Measurements from ENCODE around the gene PCDH7. TPM values are rescaled to one million over a fixed set of nuclear protein-coding genes. Genes with fewer than 3 reads are reported as not detected.

Gene PCDH7
- polyA plus RNA-seq, 1 experiment = 18.5 TPM

DNA sequence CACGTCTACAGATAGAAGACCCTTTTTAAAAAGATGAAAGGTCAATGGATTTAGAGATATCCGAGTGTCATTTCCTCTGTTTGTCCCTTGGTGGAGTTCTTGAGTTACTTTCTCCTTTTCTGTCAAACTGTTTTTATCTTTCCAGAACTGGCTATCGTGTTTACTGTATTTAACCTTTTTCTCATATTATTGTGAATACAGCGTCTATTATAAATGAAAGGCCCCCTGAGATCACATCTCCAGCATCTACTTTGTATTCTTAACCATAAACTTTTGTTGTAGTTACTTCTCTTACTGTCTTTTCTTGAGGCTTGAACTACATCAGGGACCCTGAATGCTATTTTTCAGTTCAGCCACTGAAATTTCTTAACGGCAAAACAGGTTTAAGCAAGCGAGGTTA, 4.0 kb upstream of the PCDH7 start:
- H3K9me3 ChIP-seq (ENCODE audit: control insufficient read depth, insufficient read depth, low read length) = no peaks in the 10 kb centered on the region; the same call in 1 of the 2 replicates
- ChIA-PET POLR2A (no interaction called here), CTCF (interaction anchor here (0.6 to 4.1 kb wide), 6 partner anchors 11 to 959 kb away, joined by 3 to 26 read pairs (median 4); no protein-coding TSS in a partner anchor)
- H3K4me3 ChIP-seq (ENCODE audit: low read depth, low read length) = peak overlapping the region; percentile 87
- H3K27me3 ChIP-seq (ENCODE audit: control insufficient read depth, insufficient read depth, low read length) = no peaks in the 10 kb centered on the region
- DNase-seq (ENCODE audit: low read depth, low spot score) = no peak
- no peak overlapping the region for H3K27ac ChIP-seq (ENCODE audit: low read depth, low read length)
- TF ChIP-seq CTCF (IDR thresholded peaks at IDR 0.05; ENCODE audit: low read depth, low read length) = peak; percentile 68

- H3K4me3 ChIP-seq (ENCODE audit: low read depth, low read length) = peak overlapping the region; percentile 87
- no peaks in the 10 kb centered on the region for H3K27me3 ChIP-seq (ENCODE audit: control insufficient read depth, insufficient read depth, low read length)
- no peaks in the 10 kb centered on the region; the same call in 1 of the 2 replicates for H3K9me3 ChIP-seq (ENCODE audit: control insufficient read depth, insufficient read depth, low read length)
- DNase-seq (ENCODE audit: low read depth, low spot score) = no peak
- ChIA-PET POLR2A (no interaction called here), CTCF (interaction anchor here (0.6 kb wide), 1 partner anchor 12 kb away, joined by 3 read pairs; no protein-coding TSS in a partner anchor)
- TF ChIP-seq CTCF (IDR thresholded peaks at IDR 0.05; ENCODE audit: low read depth, low read length) = no peak
- H3K27ac ChIP-seq (ENCODE audit: low read depth, low read length) = peak overlapping the region; percentile 31
Observed at GRCh38 chr4:30716681-30717207, 3.4 kb upstream of the PCDH7 start.

DNA sequence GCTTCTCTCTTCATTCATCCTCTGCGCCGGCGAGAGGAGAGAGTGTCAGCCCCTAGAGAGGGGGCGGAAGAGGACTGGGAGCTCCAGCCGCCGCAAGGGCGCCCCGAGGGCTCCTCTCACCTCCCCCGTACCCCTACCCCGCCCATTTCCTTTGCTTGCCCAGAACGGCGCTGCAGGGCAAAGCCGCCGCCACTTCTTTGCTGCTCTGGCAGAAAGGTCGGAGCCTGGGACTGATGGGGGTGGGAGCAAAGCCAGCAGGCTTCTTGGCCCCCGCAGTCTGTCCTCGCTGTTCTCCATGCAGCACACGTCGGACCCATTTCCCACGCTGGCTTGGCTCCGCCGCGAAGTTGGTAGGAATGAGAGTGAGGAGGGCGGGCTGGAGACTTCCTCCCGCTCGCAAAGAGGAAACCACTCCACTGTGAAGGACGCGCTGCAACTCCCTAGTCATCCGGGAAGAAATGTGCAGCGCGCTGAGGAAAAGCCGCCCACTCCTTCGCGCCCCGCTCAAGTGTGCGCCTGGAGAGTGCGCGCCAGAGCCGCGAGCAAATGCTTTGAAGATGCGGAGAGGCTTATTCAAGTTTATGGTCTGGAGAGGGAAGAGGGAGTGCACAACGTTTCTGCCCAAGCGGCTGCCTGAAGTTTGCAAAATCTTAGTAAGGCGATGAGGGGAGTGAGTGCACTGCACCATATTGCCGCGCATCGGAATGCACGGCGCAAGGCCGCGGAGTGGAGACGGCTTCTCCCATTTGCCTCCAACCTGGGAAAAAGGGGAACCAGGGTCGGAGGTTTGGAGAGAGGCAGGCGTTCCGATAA, 2.8 kb upstream of the PCDH7 start:
- POLR2A ChIA-PET = interaction anchor here (0.8 kb wide), 2 partner anchors 149 to 309 kb away, joined by 3 to 10 read pairs; no protein-coding TSS in a partner anchor
- CTCF ChIA-PET = interaction anchor here (1.4 kb wide), 1 partner anchor 13 kb away, joined by 3 read pairs; no protein-coding TSS in a partner anchor
- peak overlapping the region; percentile 31 for H3K27ac ChIP-seq (ENCODE audit: low read depth, low read length)

GRCh38 chr4:30718021-30718542, 2.1 kb upstream of the PCDH7 start:
- TF ChIP-seq CTCF (IDR thresholded peaks at IDR 0.05; ENCODE audit: low read depth, low read length) = no peak
- CTCF ChIA-PET = interaction anchor here (1.1 to 1.4 kb wide), 2 partner anchors 14 to 328 kb away, joined by 3 read pairs; no protein-coding TSS in a partner anchor
- H3K4me3 ChIP-seq (ENCODE audit: low read depth, low read length) = peak overlapping the region; percentile 87
- POLR2A ChIA-PET = interaction anchor here (0.8 kb wide), 2 partner anchors 148 to 308 kb away, joined by 3 to 10 read pairs; no protein-coding TSS in a partner anchor
- peak overlapping the region; percentile 31 for H3K27ac ChIP-seq (ENCODE audit: low read depth, low read length)
- no peaks in the 10 kb centered on the region; the same call in 1 of the 2 replicates for H3K9me3 ChIP-seq (ENCODE audit: control insufficient read depth, insufficient read depth, low read length)
- no peak for DNase-seq (ENCODE audit: low read depth, low spot score)
- no peaks in the 10 kb centered on the region for H3K27me3 ChIP-seq (ENCODE audit: control insufficient read depth, insufficient read depth, low read length)

More for the DNA sequence above, 2.8 kb upstream of the PCDH7 start:
- Histone ChIP-seq H3K4me3 (ENCODE audit: low read depth, low read length) (peak overlapping the region; percentile 87), H3K9me3 (ENCODE audit: control insufficient read depth, insufficient read depth, low read length) (no peaks in the 10 kb centered on the region; the same call in 1 of the 2 replicates), H3K27me3 (ENCODE audit: control insufficient read depth, insufficient read depth, low read length) (no peaks in the 10 kb centered on the region)
- no peak for DNase-seq (ENCODE audit: low read depth, low spot score)
- TF ChIP-seq CTCF (IDR thresholded peaks at IDR 0.05; ENCODE audit: low read depth, low read length) = no peak

Data from AG04450 (cell line).